NCI-H2171 (cell line): Measurements from ENCODE around the gene RNU7-1.
A peak's percentile ranks its signal among the peaks of the same experiment; 100 is the strongest.

Experiments used
- DNase-seq: peaks from one replicate; lab custom pipeline; 2025; lab: John Stamatoyannopoulos, UW

The RNU7-1 gene

GRCh38 chr12:6965026-6965661, 21.5 kb downstream of the RNU7-1 start:
- peak; percentile 100 for DNase-seq

GRCh38 chr12:6965714-6966113, 22.1 kb downstream of the RNU7-1 start:
- DNase-seq = no peak

- DNase-seq = no peak
Measured at GRCh38 chr12:6966351-6966750, 22.7 kb downstream of the RNU7-1 start.

GRCh38 chr12:6967651-6968100, 24.1 kb downstream of the RNU7-1 start:
- DNase-seq = no peak

- no peak for DNase-seq
Measured at GRCh38 chr12:6968426-6968825, 24.8 kb downstream of the RNU7-1 start.

GRCh38 chr12:6970096-6970527, 26.5 kb downstream of the RNU7-1 start:
- DNase-seq = peak; percentile 96

GRCh38 chr12:6974180-6974579, 30.6 kb downstream of the RNU7-1 start:
- no peak for DNase-seq

- DNase-seq = no peak
Measured at GRCh38 chr12:6975297-6976032, 31.8 kb downstream of the RNU7-1 start.

- DNase-seq = no peak
Measured at GRCh38 chr12:6977653-6978052, 34.0 kb downstream of the RNU7-1 start.

- no peak for DNase-seq
Measured at GRCh38 chr12:6978188-6978587, 34.6 kb downstream of the RNU7-1 start.

GRCh38 chr12:6978611-6979011, 35.0 kb downstream of the RNU7-1 start:
- DNase-seq = no peak

GRCh38 chr12:6979021-6979420, 35.4 kb downstream of the RNU7-1 start:
- DNase-seq = no peak

GRCh38 chr12:6979453-6979852, 35.8 kb downstream of the RNU7-1 start:
- no peak for DNase-seq

- no peak for DNase-seq
Measured at GRCh38 chr12:6980075-6980474, 36.5 kb downstream of the RNU7-1 start.

GRCh38 chr12:6980740-6981139, 37.1 kb downstream of the RNU7-1 start:
- no peak for DNase-seq

GRCh38 chr12:6981152-6982052, 37.8 kb downstream of the RNU7-1 start:
- no peak for DNase-seq

- DNase-seq = no peak
Measured at GRCh38 chr12:6982532-6982931, 38.9 kb downstream of the RNU7-1 start.

GRCh38 chr12:6987956-6988553, 44.4 kb downstream of the RNU7-1 start:
- DNase-seq = no peak
